Hepatocyte (in vitro differentiated cells): Measurements from ENCODE around the gene ART4. TPM values are rescaled to one million over a fixed set of nuclear protein-coding genes. Genes with fewer than 3 reads are reported as not detected.
A peak's percentile ranks its signal among the peaks of the same experiment; 100 is the strongest.

ENCODE experiments used
- DNase-seq: peaks from one replicate; pipeline ENCODE4 v3.0.0-alpha.2; 2016; ENCODE audit warnings: low spot score
- H2AFZ ChIP-seq: fragments of 200-600 bp; sonication (generic); 2 replicates; pipeline ENCODE4 v1.6.0; 2016; ENCODE audit warnings: antibody characterized with exemption, mild to moderate bottlenecking
- H3K27ac ChIP-seq: fragments of 200-600 bp; sonication (generic); 2 replicates; pipeline ENCODE4 v1.5.1; 2016; ENCODE audit warnings: mild to moderate bottlenecking
- H3K27me3 ChIP-seq: fragments of 200-600 bp; sonication (generic); 2 replicates; pipeline ENCODE4 v1.6.1; 2016
- H3K36me3 ChIP-seq: fragments of 200-600 bp; sonication (generic); replicated peaks from 2 replicates; pipeline ENCODE4 v1.5.1; 2016; ENCODE audit warnings: low read depth; ENCODE audit not compliant: insufficient read depth
- H3K4me1 ChIP-seq: fragments of 200-600 bp; sonication (generic); 2 replicates; pipeline ENCODE4 v1.5.1; 2016; ENCODE audit warnings: mild to moderate bottlenecking, moderate library complexity; ENCODE audit not compliant: insufficient read depth
- H3K4me2 ChIP-seq: fragments of 200-600 bp; sonication (generic); 2 replicates; pipeline ENCODE4 v1.6.0; 2016
- H3K4me3 ChIP-seq: fragments of 200-600 bp; sonication (generic); 2 replicates; pipeline ENCODE4 v1.5.1; 2016; ENCODE audit warnings: mild to moderate bottlenecking
- H3K79me2 ChIP-seq: fragments of 200-600 bp; sonication (generic); 2 replicates; pipeline ENCODE4 v1.6.0; 2017; ENCODE audit warnings: mild to moderate bottlenecking
- H3K9me2 ChIP-seq: fragments of 200-600 bp; sonication (generic); replicated peaks from 2 replicates; pipeline ENCODE4 v1.6.0; 2017; ENCODE audit warnings: mild to moderate bottlenecking; ENCODE audit not compliant: insufficient read depth
- H3K9me3 ChIP-seq: fragments of 200-600 bp; sonication (generic); 2 replicates; pipeline ENCODE4 v1.5.1; 2016; ENCODE audit warnings: low read depth, mild to moderate bottlenecking
- H4K20me1 ChIP-seq: fragments of 200-600 bp; sonication (generic); 2 replicates; pipeline ENCODE4 v1.6.0; 2016; ENCODE audit warnings: mild to moderate bottlenecking; ENCODE audit not compliant: insufficient read depth, poor library complexity, severe bottlenecking
- EZH2 ChIP-seq: fragments of 200-600 bp; sonication (generic); IDR thresholded peaks from 2 replicates; pipeline ENCODE4 v1.6.1; 2016; ENCODE audit warnings: antibody characterized with exemption, mild to moderate bottlenecking, borderline replicate concordance
- EZH2phosphoT487 ChIP-seq: fragments of 200-600 bp; sonication (generic); IDR thresholded peaks from one replicate; pipeline ENCODE4 v1.6.1; 2018; ENCODE audit warnings: antibody characterized with exemption, mild to moderate bottlenecking, low read depth, moderate library complexity; ENCODE audit not compliant: unreplicated experiment, severe bottlenecking
- WGBS: methylation state at CpG from one replicate; pipeline ENCODE4 v1.1.6; 2016; ENCODE audit warnings: low lambda C conversion rate; ENCODE audit errors: missing lambda C conversion rate; 5-methylcytosine and 5-hydroxymethylcytosine counted together
- polyA plus RNA-seq: library from polyadenylated mRNA; unstranded; fragments of >200 nt; fragmentation: Nextera tagmentation; extraction: Ambion mirVana; gene quantifications from 2 replicates; pipeline ENCODE4 v1.2.1, GENCODE V29; 2016
- total RNA-seq: library from RNA; depleted of rRNA; stranded (reverse); fragments of >200 nt; gene quantifications from 2 replicates; pipeline ENCODE4 v1.2.3, GENCODE V29; 2014
- TF ChIP-seq, protein P1 (sequence below): fragments of 200-600 bp; sonication (generic); IDR thresholded peaks from 2 replicates; pipeline ENCODE4 v1.5.1; 2016; ENCODE audit warnings: antibody characterized with exemption, mild to moderate bottlenecking; ENCODE audit not compliant: poor library complexity

ART4 gene
- total and polyA plus RNA-seq, 2 experiments from 2014 or later: 4.9 to 7.3 TPM

DNA sequence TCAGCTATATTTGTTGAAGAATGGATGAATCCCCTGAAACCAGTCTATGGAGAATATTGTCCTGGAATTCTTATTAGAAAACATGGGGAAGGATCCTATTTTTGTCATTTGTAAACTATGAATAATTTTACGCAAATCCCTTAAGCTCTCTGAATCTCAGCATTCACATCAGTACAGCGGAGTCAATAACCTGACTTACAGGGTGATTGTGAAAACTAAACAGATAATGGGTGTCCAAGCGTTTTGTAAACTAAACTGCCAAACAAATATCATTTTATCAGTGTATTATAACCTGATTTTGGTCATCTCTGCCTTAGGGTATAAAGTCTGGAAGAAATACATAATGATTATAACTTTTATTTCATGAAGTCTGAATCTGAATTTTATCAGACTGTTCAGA, 10.0 kb downstream of the ART4 start:
- Histone ChIP-seq H3K4me1 (no peaks in the 10 kb centered on the region), H3K36me3 (no peaks in the 10 kb centered on the region), H3K9me2 (no peaks in the 10 kb centered on the region), H3K4me3 (no peak overlapping the region), H3K27me3 (no peaks in the 10 kb centered on the region), H3K27ac (peak overlapping the region; percentile 4), H2AFZ (no peak overlapping the region), H4K20me1 (no peaks in the 10 kb centered on the region), H3K79me2 (no peaks in the 10 kb centered on the region), H3K9me3 (no peaks in the 10 kb centered on the region), H3K4me2 (peak overlapping the region; percentile 6)
- no peak for DNase-seq
- TF ChIP-seq EZH2phosphoT487 (no peak), EZH2 (no peak)
- TF ChIP-seq, protein P1, sequence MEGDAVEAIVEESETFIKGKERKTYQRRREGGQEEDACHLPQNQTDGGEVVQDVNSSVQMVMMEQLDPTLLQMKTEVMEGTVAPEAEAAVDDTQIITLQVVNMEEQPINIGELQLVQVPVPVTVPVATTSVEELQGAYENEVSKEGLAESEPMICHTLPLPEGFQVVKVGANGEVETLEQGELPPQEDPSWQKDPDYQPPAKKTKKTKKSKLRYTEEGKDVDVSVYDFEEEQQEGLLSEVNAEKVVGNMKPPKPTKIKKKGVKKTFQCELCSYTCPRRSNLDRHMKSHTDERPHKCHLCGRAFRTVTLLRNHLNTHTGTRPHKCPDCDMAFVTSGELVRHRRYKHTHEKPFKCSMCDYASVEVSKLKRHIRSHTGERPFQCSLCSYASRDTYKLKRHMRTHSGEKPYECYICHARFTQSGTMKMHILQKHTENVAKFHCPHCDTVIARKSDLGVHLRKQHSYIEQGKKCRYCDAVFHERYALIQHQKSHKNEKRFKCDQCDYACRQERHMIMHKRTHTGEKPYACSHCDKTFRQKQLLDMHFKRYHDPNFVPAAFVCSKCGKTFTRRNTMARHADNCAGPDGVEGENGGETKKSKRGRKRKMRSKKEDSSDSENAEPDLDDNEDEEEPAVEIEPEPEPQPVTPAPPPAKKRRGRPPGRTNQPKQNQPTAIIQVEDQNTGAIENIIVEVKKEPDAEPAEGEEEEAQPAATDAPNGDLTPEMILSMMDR: no peak
- 55% methylated on average over 3 of the region's 3 CpGs for WGBS

DNA sequence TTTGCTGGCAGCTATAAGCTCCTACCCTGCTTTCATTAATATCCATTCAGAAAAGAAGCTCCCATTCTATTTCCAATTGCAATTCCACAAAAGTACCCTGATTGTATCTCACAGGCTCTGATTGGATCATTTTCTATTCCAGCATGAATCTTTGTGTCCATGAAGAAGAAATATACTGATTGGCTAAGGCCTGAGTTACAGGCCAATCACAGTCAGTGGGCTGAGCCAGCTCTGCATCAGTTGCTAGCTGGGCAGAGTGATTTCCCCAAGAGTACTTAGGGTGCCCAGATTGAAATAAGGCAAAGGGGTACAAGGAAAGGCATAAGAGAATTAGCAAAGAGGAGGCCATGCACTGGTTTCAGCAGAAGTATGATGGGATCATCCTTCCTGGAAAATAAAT, 14.4 kb downstream of the ART4 start:
- H3K4me3 ChIP-seq: no peak overlapping the region
- no peak overlapping the region for H2AFZ ChIP-seq
- H3K4me2 ChIP-seq: no peak overlapping the region
- TF ChIP-seq EZH2: no peak
- TF ChIP-seq, protein P1: no peak
- no peak for TF ChIP-seq EZH2phosphoT487
- H3K27me3 ChIP-seq: no peaks in the 10 kb centered on the region
- H3K9me2 ChIP-seq: no peaks in the 10 kb centered on the region
- H3K36me3 ChIP-seq: no peaks in the 10 kb centered on the region
- H3K27ac ChIP-seq: no peak overlapping the region
- H4K20me1 ChIP-seq: no peaks in the 10 kb centered on the region
- H3K9me3 ChIP-seq: no peaks in the 10 kb centered on the region
- H3K4me1 ChIP-seq: no peaks in the 10 kb centered on the region
- no peaks in the 10 kb centered on the region for H3K79me2 ChIP-seq
- no peak for DNase-seq

DNA sequence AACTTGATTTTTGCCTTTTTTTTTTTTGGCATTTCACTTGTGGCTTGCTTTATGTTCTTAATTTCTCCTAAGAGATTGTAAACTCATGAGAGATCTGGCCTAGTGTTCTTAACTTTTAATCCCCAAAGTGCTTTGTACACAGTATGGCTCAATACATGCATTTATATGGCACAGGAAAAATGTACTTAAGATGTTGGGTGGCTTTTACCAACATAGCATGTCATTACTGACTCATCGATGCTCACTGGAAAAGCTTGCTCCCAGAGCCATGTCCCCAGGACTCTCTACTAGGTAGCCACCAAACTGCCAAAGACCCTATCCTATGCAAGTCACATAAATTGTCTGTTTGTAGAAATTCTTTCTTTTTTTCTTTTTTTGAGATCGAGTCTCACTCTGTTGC, 16.3 kb downstream of the ART4 start:
- no peaks in the 10 kb centered on the region for H4K20me1 ChIP-seq
- no peaks in the 10 kb centered on the region for H3K4me1 ChIP-seq
- no peak overlapping the region for H3K4me3 ChIP-seq
- no peaks in the 10 kb centered on the region for H3K9me3 ChIP-seq
- H3K27ac ChIP-seq: peak overlapping the region; percentile 49
- no peaks in the 10 kb centered on the region for H3K79me2 ChIP-seq
- DNase-seq: no peak
- H3K36me3 ChIP-seq: no peaks in the 10 kb centered on the region
- WGBS: 80% methylated on average over 2 of the region's 2 CpGs
- TF ChIP-seq EZH2phosphoT487 (no peak), EZH2 (no peak)
- TF ChIP-seq, protein P1: no peak
- no peaks in the 10 kb centered on the region for H3K9me2 ChIP-seq
- no peak overlapping the region for H2AFZ ChIP-seq
- no peak overlapping the region for H3K4me2 ChIP-seq
- H3K27me3 ChIP-seq: no peaks in the 10 kb centered on the region

DNA sequence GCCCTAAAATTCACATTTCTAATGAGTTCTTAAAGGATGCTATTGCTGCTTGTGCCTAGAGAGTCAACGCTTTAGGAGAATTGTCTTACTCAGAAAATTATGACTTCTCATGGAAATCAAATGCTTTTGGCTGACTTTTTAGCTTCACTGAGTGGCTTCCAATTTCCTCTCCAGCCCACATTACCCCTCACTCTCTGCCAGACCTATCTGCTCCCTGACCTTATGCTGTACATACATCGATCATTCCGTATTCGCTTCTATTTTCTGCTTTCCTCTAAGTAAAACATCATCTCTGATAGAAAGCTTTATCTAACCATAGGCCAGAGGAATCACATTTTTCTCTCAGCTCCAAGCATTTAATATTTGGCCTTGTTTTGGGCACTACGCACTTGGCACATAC, 16.8 kb downstream of the ART4 start:
- Histone ChIP-seq H3K4me1 (no peaks in the 10 kb centered on the region), H3K9me2 (no peaks in the 10 kb centered on the region), H3K27me3 (no peaks in the 10 kb centered on the region), H3K79me2 (no peaks in the 10 kb centered on the region), H2AFZ (no peak overlapping the region), H3K36me3 (no peaks in the 10 kb centered on the region), H4K20me1 (no peaks in the 10 kb centered on the region), H3K27ac (peak overlapping the region; percentile 49), H3K9me3 (no peaks in the 10 kb centered on the region), H3K4me2 (no peak overlapping the region), H3K4me3 (no peak overlapping the region)
- TF ChIP-seq, protein P1: no peak
- TF ChIP-seq EZH2phosphoT487 (no peak), EZH2 (no peak)
- no peak for DNase-seq
- 96% methylated on average over 5 of the region's 5 CpGs for WGBS
